GM18505 (cell line): ENCODE measurements around the gene RBM44.
A peak's percentile ranks its signal among the peaks of the same experiment; 100 is the strongest.
"Not testable (repeated sequence)": the region's sequence is repeated elsewhere in the genome, so short reads cannot be mapped to it uniquely, and the experiment has no call there.

Source experiments
- ATAC-seq: cut with Tn5 transposase; IDR thresholded peaks from one replicate; pipeline ENCODE4 v1.9.1; 2021; ENCODE audit not compliant: unreplicated experiment
- POLR2A ChIP-seq: IDR thresholded peaks from 4 replicates; pipeline ENCODE4 v1.6.1; 2011; ENCODE audit warnings: borderline replicate concordance; ENCODE audit not compliant: insufficient read depth, insufficient read length; ENCODE audit errors: extremely low read depth

Gene RBM44

GRCh38 chr2:237798236-237799059 lies at the start of gene RBM44:
RBM44 (plus strand) TSS chr2:237798779; CDS start chr2:237813610, 14,831 bp downstream.
- no peak for TF ChIP-seq POLR2A
- ATAC-seq = no peak

GRCh38 chr2:237749002-237749401 lies 49.6 kb upstream of the RBM44 start:
- no peak for ATAC-seq
- TF ChIP-seq POLR2A = no peak

- no peak for TF ChIP-seq POLR2A
- no peak for ATAC-seq
Measured at GRCh38 chr2:237749961-237750360, 48.6 kb upstream of the RBM44 start.

GRCh38 chr2:237750441-237750840 lies 48.1 kb upstream of the RBM44 start:
- ATAC-seq = not testable (repeated sequence)

GRCh38 chr2:237752761-237753165 lies 45.8 kb upstream of the RBM44 start:
- ATAC-seq = peak; percentile 93

GRCh38 chr2:237754182-237754581 lies 44.4 kb upstream of the RBM44 start:
- no peak for TF ChIP-seq POLR2A
- ATAC-seq = no peak

More at GRCh38 chr2:237752761-237753165, 45.8 kb upstream of the RBM44 start:
- TF ChIP-seq POLR2A = no peak

GRCh38 chr2:237754626-237755248 lies 43.8 kb upstream of the RBM44 start:
- ATAC-seq = no peak
- no peak for TF ChIP-seq POLR2A

- no peak for ATAC-seq
- TF ChIP-seq POLR2A = no peak
Measured at GRCh38 chr2:237757616-237758015, 41.0 kb upstream of the RBM44 start.

GRCh38 chr2:237758185-237758584 lies 40.4 kb upstream of the RBM44 start:
- no peak for TF ChIP-seq POLR2A
- ATAC-seq = no peak

- ATAC-seq = no peak
- TF ChIP-seq POLR2A = no peak
Measured at GRCh38 chr2:237759176-237759575, 39.4 kb upstream of the RBM44 start.

- no peak for ATAC-seq
- TF ChIP-seq POLR2A = no peak
Measured at GRCh38 chr2:237760506-237761502, 37.8 kb upstream of the RBM44 start.

GRCh38 chr2:237762291-237763182 lies 36.0 kb upstream of the RBM44 start:
- ATAC-seq = not testable (repeated sequence)
